8988T (cell line): ENCODE measurements around the gene LRP2.
"Not testable (repeated sequence)": the region's sequence is repeated elsewhere in the genome, so short reads cannot be mapped to it uniquely, and the experiment has no call there.

Source experiments
- DNase-seq: peaks from one replicate; pipeline ENCODE4 v3.0.0; 2011

LRP2 gene

GRCh38 chr2:169345486-169346437 lies 16.6 kb downstream of the LRP2 start:
- DNase-seq, result no peak

GRCh38 chr2:169344736-169345485 lies 17.4 kb downstream of the LRP2 start:
- no peak for DNase-seq

GRCh38 chr2:169343202-169343601 lies 19.1 kb downstream of the LRP2 start:
- no peak for DNase-seq

- DNase-seq, result no peak
These were observed 22.7 kb downstream of the LRP2 start for GRCh38 chr2:169339657-169340056.

GRCh38 chr2:169336695-169337094 lies 25.6 kb downstream of the LRP2 start:
- no peak for DNase-seq

- no peak for DNase-seq
These were observed 31.7 kb downstream of the LRP2 start for GRCh38 chr2:169330555-169331198.

- DNase-seq, result no peak
These were observed 32.4 kb downstream of the LRP2 start for GRCh38 chr2:169329688-169330554.

- DNase-seq, result no peak
These were observed 33.5 kb downstream of the LRP2 start for GRCh38 chr2:169328785-169329184.

- not testable (repeated sequence) for DNase-seq
These were observed 34.5 kb downstream of the LRP2 start for GRCh38 chr2:169327837-169328236.

GRCh38 chr2:169325886-169326285 lies 36.4 kb downstream of the LRP2 start:
- not testable (repeated sequence) for DNase-seq

GRCh38 chr2:169324581-169325260 lies 37.6 kb downstream of the LRP2 start:
- DNase-seq, result no peak

GRCh38 chr2:169323841-169324240 lies 38.5 kb downstream of the LRP2 start:
- DNase-seq, result no peak

- no peak for DNase-seq
These were observed 41.8 kb downstream of the LRP2 start for GRCh38 chr2:169320561-169320960.

GRCh38 chr2:169315357-169315756 lies 47.0 kb downstream of the LRP2 start:
- no peak for DNase-seq

GRCh38 chr2:169308349-169308748 lies 54.0 kb downstream of the LRP2 start:
- DNase-seq, result not testable (repeated sequence)

- not testable (repeated sequence) for DNase-seq
These were observed 57.6 kb downstream of the LRP2 start for GRCh38 chr2:169304689-169305088.

- no peak for DNase-seq
These were observed 58.6 kb downstream of the LRP2 start for GRCh38 chr2:169303579-169304305.

- DNase-seq, result no peak
These were observed 60.0 kb downstream of the LRP2 start for GRCh38 chr2:169302364-169302763.

GRCh38 chr2:169301596-169302335 lies 60.6 kb downstream of the LRP2 start:
- DNase-seq, result no peak
